ENCODE measurements around the gene GFRA4.
"Not testable (repeated sequence)": the region's sequence is repeated elsewhere in the genome, so short reads cannot be mapped to it uniquely, and the experiment has no call there.

GFRA4 gene

GRCh38 chr20:3615171-3615840, 47.9 kb downstream of the GFRA4 start:
- DNase-seq (ENCODE audit: low read depth in 3 of 3): not testable (repeated sequence)

- DNase-seq (ENCODE audit: low read depth in 3 of 3): no peak
These were observed 48.7 kb downstream of the GFRA4 start for GRCh38 chr20:3614466-3614865.

- no peak for DNase-seq (ENCODE audit: low read depth in 3 of 3)
These were observed 49.3 kb downstream of the GFRA4 start for GRCh38 chr20:3613821-3614440.

DNA sequence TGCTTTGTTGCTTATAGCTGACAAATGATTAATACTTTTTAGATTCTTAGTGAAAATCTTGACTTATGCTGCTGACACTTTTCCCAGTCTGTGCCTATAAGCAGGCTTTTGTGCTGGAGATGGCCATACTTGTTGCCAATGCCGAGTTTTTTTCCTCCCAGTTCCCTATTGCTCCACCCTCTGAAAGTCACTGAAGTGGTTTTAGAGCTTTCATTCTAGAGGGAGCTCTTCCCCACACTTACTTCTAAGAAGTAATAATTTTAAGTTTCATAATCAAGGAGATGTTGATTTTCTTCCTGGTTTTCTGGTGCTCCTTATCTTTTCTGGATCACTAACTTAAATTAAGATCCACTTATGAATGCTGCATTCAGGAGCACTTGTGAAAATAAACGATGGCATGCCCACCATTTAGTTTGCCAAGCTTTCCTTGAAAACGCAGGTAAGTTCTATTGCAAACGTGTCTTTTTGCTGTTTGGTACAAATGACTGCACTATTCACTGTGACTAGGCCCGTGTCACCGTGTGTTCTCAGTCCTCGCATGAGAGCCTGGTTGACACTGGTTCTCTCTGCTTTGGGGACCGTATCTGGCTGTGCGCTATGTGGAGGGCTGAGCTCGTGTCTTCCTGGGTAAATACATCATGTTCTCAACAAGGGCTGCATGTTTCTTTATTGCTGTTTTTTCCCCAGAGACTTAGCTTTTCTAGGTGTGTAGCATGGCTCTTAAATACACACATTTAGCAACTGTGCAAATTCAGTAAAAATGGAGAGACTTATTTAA, 50.2 kb downstream of the GFRA4 start:
- no peak for DNase-seq (ENCODE audit: low read depth in 3 of 3)

DNA sequence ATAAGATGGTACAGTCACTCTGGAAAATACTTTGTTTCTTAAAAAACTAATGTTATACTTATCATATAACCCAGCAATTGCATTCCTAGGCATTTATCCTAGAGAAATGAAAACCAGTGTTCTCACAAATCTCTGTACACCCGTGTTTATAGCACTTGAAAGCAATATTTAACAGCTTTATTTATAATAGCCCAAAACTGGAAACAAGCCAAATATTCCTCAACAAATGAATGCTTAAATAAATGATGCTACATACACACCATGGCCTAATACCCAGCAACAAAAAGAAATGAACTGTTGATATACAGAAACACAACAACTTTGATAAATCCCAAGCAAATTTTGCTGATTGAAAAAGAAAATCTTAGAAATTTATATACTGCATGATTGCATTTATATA, 51.3 kb downstream of the GFRA4 start:
- no peak for DNase-seq (ENCODE audit: low read depth in 3 of 3)
